Glomerular visceral epithelial cell (primary cell): Measurements from ENCODE around the gene KDM4C.

Experiments used
- DNase-seq: peaks from one replicate; pipeline ENCODE4 v3.0.0-alpha.2; 2016; ENCODE audit errors: extremely low spot score

The KDM4C gene

GRCh38 chr9:7042124-7042523 is 284.4 kb downstream of the KDM4C start:
- DNase-seq = no peak

GRCh38 chr9:7045361-7045760 is 287.6 kb downstream of the KDM4C start:
- no peak for DNase-seq

GRCh38 chr9:7051711-7052110 is 293.9 kb downstream of the KDM4C start:
- no peak for DNase-seq

- no peak for DNase-seq
These were observed 296.1 kb downstream of the KDM4C start for GRCh38 chr9:7053903-7054302.

DNA sequence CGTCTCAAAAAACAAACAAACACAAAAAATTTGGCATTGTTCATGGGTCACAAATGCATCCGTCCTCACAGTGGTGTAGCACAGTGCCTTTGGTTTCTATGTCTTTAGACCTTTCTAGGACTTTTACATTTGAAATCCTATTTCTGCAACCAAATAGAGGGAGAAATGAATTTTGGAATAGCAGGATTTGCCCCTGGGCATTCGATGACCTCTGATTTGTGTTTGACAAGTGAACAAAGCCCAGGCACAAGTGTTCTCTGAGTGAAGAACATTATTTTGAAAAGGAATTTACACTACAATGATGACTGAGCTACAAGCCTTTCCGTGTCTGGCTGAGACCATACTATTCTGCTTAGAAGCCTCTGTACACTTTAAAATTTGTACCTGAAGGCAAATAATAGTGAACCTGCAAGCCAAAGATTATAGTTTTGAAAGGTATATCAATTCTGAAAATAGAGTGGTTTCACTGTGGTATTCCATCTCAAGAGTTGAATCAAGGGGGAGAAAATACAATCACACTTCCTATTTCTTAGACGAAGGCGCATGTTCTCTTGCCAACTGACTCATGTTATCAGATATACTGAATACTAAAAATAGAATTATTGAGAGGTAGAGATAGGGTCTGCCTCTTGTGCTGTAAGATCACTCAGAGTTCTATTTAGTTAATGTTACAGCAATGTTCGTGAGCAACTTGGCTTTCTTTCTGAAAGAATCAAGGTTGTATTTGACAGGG is 297.6 kb downstream of the KDM4C start:
- no peak for DNase-seq

GRCh38 chr9:7056254-7056653 is 298.5 kb downstream of the KDM4C start:
- DNase-seq = no peak

DNA sequence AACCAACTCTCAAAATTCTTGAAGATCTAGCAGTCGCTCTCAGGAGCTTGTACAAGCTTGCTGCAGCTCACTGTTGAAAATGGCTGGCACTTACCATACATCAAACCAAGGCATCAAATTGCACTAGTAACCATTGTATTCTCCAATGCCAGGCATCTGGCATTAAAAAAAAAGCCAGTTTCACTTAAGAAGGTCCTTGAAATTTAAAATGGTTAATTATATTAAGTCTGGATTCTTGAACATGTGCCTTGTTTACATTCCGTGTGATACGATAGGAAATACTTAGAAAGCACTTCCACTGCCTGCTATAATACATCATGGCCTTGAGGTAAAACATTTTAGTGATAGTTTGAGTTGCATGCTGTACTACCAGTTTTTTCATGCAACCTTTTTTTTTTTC is 300.7 kb downstream of the KDM4C start:
- DNase-seq = no peak

DNA sequence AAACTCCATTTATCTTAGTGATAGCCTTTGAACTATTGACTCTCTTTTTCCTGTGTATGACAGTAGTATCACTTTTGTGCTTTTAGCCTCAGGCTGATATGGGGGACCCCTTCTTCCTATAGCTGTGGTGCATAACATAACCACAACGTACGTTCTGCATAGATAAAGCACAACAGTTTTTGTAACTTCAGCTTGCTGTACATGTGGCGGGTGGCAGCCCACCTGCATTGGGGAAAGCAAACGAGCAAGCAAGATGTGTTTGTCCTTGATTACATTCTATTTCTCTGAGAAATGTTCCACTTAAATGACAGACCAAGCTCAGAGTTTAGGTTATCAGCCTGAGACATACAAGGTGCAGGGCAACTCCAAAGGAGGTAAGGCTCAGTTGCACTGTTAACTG is 309.4 kb downstream of the KDM4C start:
- DNase-seq = no peak

- DNase-seq = no peak
These were observed 314.1 kb downstream of the KDM4C start for GRCh38 chr9:7071916-7072315.

DNA sequence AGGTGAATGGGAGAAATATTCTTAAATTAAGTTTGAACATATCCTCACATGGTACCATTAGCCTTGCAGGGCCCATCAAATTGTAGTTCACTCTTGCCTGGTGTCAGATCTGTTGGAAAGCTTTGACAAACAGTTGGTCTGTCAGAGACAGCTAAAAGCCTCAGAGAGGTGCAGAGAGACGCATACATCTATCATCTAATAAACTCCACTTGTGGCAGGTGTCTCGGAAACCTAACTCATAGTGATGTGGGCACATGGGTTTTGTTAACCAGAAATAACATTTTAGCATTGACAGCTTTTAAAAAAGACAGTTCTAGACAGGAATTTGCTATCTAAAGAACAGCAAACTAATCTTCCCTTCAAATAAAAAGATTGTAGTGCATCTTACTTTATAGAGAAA is 315.9 kb downstream of the KDM4C start:
- no peak for DNase-seq

- no peak for DNase-seq
These were observed 317.4 kb downstream of the KDM4C start for GRCh38 chr9:7075154-7075553.

GRCh38 chr9:7079051-7079450 is 321.3 kb downstream of the KDM4C start:
- DNase-seq = no peak

GRCh38 chr9:7081065-7081600 is 323.4 kb downstream of the KDM4C start:
- no peak for DNase-seq

DNA sequence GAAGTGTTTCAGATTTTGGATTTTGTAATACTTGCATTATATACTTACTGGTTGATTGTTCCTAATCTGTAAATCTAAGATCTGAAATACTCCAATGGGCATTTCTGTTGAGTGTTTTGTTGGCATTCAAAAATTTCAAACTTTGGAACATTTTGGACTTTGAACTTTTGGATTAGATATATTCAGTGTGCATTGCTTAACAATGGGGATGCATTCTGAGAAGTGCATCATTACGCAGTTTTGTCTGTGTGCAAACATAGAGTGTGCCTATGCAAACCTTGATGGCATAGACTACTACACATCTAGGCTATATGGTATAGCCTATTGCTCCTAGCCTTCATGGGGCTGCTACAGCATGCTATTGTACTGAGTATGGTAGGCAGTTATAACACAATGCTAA is 325.4 kb downstream of the KDM4C start:
- no peak for DNase-seq

DNA sequence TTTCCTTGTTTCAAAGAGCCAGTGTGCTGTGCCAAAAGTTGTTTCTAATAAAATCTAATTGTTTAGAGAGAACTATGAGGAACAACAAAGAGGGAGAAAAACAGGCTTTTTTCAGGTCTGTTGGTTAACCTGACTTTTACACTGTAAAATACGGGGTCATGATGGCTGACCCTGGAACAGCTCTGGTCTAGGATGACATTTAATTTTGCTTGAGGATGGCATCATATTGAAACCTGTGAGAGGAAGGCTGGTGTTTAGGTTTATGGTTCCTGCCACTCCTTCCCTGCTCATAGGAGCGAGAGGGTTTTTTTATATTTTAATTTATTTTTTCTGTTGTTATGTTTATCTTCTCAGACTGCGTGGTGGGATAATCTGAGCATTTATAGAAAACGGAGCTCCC is 327.6 kb downstream of the KDM4C start:
- no peak for DNase-seq

DNA sequence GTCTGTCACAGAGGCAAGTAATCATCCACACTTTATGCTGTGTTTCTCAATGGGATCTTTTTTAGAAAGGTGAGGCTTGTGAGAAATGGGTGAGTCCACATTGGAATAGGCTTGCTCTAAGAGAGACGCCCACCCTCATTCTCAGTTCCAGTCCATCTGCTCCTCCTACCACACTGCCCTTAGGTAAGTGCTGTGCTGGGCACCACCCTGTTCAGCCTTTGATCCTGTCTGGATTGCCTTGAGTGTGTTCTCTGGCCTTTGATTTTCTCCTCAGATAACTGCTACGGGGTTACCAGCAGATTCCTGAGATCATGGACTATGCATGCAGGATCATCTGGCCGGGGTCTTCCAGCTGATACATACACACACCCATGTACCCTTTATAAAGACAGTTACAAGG is 328.6 kb downstream of the KDM4C start:
- DNase-seq = no peak

DNA sequence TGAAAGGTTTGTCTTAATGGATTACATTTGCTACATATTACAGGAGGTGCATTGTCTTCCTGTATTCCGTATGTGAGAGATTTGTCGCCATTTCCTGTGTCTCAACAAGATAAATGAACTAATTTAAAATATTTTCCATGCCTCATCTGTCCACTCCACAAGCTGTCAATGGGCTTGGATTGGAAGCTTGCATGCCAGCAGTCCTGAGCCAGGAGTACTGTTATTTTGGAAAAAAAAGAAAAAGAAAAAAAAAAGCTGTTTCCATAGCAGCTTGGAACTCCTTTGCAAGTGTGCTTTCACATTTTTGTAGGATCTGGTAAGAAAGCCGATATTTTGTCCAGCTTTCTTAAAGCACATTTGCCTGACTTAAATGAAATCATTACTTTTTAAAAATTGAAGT is 330.8 kb downstream of the KDM4C start:
- no peak for DNase-seq

GRCh38 chr9:7089406-7090193 is 331.8 kb downstream of the KDM4C start:
- DNase-seq = no peak

DNA sequence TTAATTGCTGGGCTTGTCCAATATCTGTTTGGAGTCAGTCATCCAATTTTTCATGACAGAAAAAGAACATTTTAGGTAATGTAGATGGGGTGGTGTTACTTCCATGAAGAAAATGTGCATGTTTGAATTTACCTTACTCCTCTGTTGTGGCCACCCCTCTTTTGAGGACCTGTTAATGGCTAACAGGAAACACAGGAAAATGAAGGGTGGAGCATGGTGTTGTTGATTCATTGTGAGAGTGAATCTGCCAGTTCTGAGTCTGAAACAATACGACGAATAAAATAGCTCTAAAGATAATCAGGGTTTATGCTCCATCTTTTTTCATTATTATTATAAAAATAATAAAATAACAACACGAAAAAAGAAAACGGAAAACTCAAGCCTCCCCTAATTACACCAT is 335.3 kb downstream of the KDM4C start:
- DNase-seq = no peak

- DNase-seq = peak; percentile 13
These were observed 336.3 kb downstream of the KDM4C start for GRCh38 chr9:7094052-7094451.

DNA sequence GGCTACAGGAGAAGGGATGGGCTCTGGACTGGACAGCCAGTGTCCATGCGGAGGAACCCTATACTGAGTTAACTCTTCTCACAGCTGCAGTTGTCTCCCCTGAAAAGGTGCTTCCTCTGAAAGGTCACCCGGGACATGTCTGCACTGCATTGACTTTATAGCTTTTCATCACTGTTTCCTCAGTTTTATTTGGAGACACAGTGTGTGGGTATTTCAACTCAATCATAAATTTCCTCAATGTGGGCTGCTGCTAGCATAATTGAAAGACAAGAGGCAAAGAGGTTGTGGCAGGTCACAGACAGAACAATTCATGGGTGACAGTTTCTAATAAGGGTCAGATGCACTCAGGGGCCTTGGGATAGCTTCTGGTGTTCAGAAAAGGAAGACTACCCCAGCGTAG is 336.8 kb downstream of the KDM4C start:
- DNase-seq = no peak

DNA sequence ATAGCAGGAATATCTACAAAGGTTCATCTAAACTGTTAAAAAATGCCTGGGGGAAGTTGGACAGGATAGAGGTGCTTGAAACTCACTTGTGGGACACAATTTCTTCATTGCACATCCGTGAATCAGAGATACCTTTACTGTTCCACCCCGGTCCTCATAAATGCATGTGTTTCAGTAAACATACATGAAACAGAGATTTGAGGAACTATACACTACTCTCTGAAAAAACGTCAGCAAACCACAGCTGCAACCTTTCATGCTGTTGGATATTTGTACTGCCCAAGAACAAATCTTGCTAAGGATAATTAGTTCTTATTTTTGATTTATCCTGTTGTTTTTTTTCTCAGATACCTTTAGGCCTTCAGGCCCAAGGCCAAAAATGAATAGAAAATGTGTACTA is 337.3 kb downstream of the KDM4C start:
- DNase-seq = no peak

GRCh38 chr9:7097040-7097715 is 339.4 kb downstream of the KDM4C start:
- no peak for DNase-seq
